GM21737 (cell line): ENCODE data around the gene ARFRP1.
"Not testable (repeated sequence)": the region's sequence is repeated elsewhere in the genome, so short reads cannot be mapped to it uniquely, and the experiment has no call there.

Experiments
- ATAC-seq: cut with Tn5 transposase; IDR thresholded peaks from one replicate; pipeline ENCODE4 v1.9.1; 2021; ENCODE audit warnings: mild to moderate bottlenecking, moderate library complexity; ENCODE audit not compliant: unreplicated experiment

ARFRP1 gene

GRCh38 chr20:63733579-63734081 lies 25.9 kb upstream of the ARFRP1 start:
- ATAC-seq, result no peak

GRCh38 chr20:63733117-63733516 lies 25.3 kb upstream of the ARFRP1 start:
- no peak for ATAC-seq

- no peak for ATAC-seq
Measured at GRCh38 chr20:63732118-63733095, 24.6 kb upstream of the ARFRP1 start.

GRCh38 chr20:63731410-63731809 lies 23.6 kb upstream of the ARFRP1 start:
- ATAC-seq, result no peak

GRCh38 chr20:63730189-63730733 lies 22.5 kb upstream of the ARFRP1 start:
- not testable (repeated sequence) for ATAC-seq

- not testable (repeated sequence) for ATAC-seq
Measured at GRCh38 chr20:63722967-63723622, 15.3 kb upstream of the ARFRP1 start.

GRCh38 chr20:63718996-63719395 lies 11.2 kb upstream of the ARFRP1 start:
- ATAC-seq, result no peak

- ATAC-seq, result no peak
Measured at GRCh38 chr20:63714858-63715257, 7.1 kb upstream of the ARFRP1 start.

GRCh38 chr20:63712191-63712590 lies 4.4 kb upstream of the ARFRP1 start:
- no peak for ATAC-seq

- ATAC-seq, result no peak
Measured at GRCh38 chr20:63711085-63711645, 3.4 kb upstream of the ARFRP1 start.

GRCh38 chr20:63709149-63709527 lies 1.4 kb upstream of the ARFRP1 start:
- no peak for ATAC-seq

- peak; percentile 14 for ATAC-seq
Measured at GRCh38 chr20:63708301-63709148, 749 bp upstream of the ARFRP1 start.

- ATAC-seq, result no peak
Measured at GRCh38 chr20:63706852-63707557, 771 bp downstream of the ARFRP1 start.

- ATAC-seq, result no peak
Measured at GRCh38 chr20:63706027-63706695, 1.6 kb downstream of the ARFRP1 start.

- no peak for ATAC-seq
Measured at GRCh38 chr20:63705232-63706026, 2.3 kb downstream of the ARFRP1 start.

- ATAC-seq, result no peak
Measured at GRCh38 chr20:63704749-63705117, 3.0 kb downstream of the ARFRP1 start.

- no peak for ATAC-seq
Measured at GRCh38 chr20:63703976-63704748, 3.6 kb downstream of the ARFRP1 start.
